Measurements from ENCODE around the gene ACOT8. TPM values are rescaled to one million over a fixed set of nuclear protein-coding genes. Genes with fewer than 3 reads are reported as not detected.
"Not testable (repeated sequence)": the region's sequence is repeated elsewhere in the genome, so short reads cannot be mapped to it uniquely, and the experiment has no call there.

The ACOT8 gene
- total RNA-seq, 1 experiment from 2014 or later = 37.9 TPM

- Mint-ChIP-seq H3K27ac (ENCODE audit: unreplicated experiment) (peak within 1 kb of the TSS; percentile 67), H3K9me3 (ENCODE audit: low read depth, unreplicated experiment) (no peaks in the 10 kb centered on the region), H3K27me3 (ENCODE audit: unreplicated experiment) (no peaks in the 10 kb centered on the region), H3K4me3 (ENCODE audit: low read depth, unreplicated experiment) (peak within 1 kb of the TSS; percentile 86), H3K36me3 (ENCODE audit: insufficient read depth, unreplicated experiment) (peaks cover 31% of the 10 kb centered on the region), H3K4me1 (ENCODE audit: low read depth, unreplicated experiment) (peaks cover 8% of the 10 kb centered on the region)
- no peak for TF ChIP-seq CTCF (IDR thresholded peaks at IDR 0.05; ENCODE audit: unreplicated experiment)
- no TSS peak for BruUV-seq (replicated peaks)
- DNase-seq = peak; percentile 86
- intact Hi-C loops (cut with micrococcal nuclease; ENCODE audit: unreplicated experiment) = no loop called here
- CTCF ChIA-PET = interaction anchor here (1.1 to 1.5 kb wide), 2 partner anchors 8 to 9 kb away, joined by 3 to 4 read pairs; no protein-coding TSS in a partner anchor
Observed at GRCh38 chr20:45833030-45833882, 23.9 kb downstream of the ACOT8 start, which contains the start of gene SNX21. Gene SNX21, plus strand, starts transcription at chr20:45833799. Its CDS starts 121 bp downstream, at chr20:45833920.

GRCh38 chr20:45832619-45833018 is 24.6 kb downstream of the ACOT8 start:
- no peak for DNase-seq
- H3K27ac Mint-ChIP-seq (ENCODE audit: unreplicated experiment) = no peak overlapping the region
- no peaks in the 10 kb centered on the region for H3K9me3 Mint-ChIP-seq (ENCODE audit: low read depth, unreplicated experiment)
- CTCF ChIA-PET = no interaction called here
- peak overlapping the region; percentile 86 for H3K4me3 Mint-ChIP-seq (ENCODE audit: low read depth, unreplicated experiment)
- TF ChIP-seq CTCF (IDR thresholded peaks at IDR 0.05; ENCODE audit: unreplicated experiment) = no peak
- peaks cover 8% of the 10 kb centered on the region for H3K4me1 Mint-ChIP-seq (ENCODE audit: low read depth, unreplicated experiment)
- intact Hi-C loops (cut with micrococcal nuclease; ENCODE audit: unreplicated experiment) = no loop called here
- no peaks in the 10 kb centered on the region for H3K27me3 Mint-ChIP-seq (ENCODE audit: unreplicated experiment)
- H3K36me3 Mint-ChIP-seq (ENCODE audit: insufficient read depth, unreplicated experiment) = peaks cover 31% of the 10 kb centered on the region
- no TSS peak for BruUV-seq (replicated peaks)

GRCh38 chr20:45829673-45830106 is 27.5 kb downstream of the ACOT8 start:
- BruUV-seq (replicated peaks) = not testable (repeated sequence)

GRCh38 chr20:45828589-45828988 is 28.6 kb downstream of the ACOT8 start:
- TF ChIP-seq CTCF (IDR thresholded peaks at IDR 0.05; ENCODE audit: unreplicated experiment) = no peak
- CTCF ChIA-PET = no interaction called here
- intact Hi-C loops (cut with micrococcal nuclease; ENCODE audit: unreplicated experiment) = no loop called here
- Mint-ChIP-seq H3K27ac (ENCODE audit: unreplicated experiment) (no peak overlapping the region), H3K4me1 (ENCODE audit: low read depth, unreplicated experiment) (peaks cover 21% of the 10 kb centered on the region), H3K4me3 (ENCODE audit: low read depth, unreplicated experiment) (no peak overlapping the region), H3K27me3 (ENCODE audit: unreplicated experiment) (peaks cover 18% of the 10 kb centered on the region), H3K36me3 (ENCODE audit: insufficient read depth, unreplicated experiment) (peaks cover 16% of the 10 kb centered on the region), H3K9me3 (ENCODE audit: low read depth, unreplicated experiment) (no peaks in the 10 kb centered on the region)
- BruUV-seq (replicated peaks) = no TSS peak
- no peak for DNase-seq

More at GRCh38 chr20:45829673-45830106, 27.5 kb downstream of the ACOT8 start:
- DNase-seq; intact Hi-C loops (cut with micrococcal nuclease; ENCODE audit: unreplicated experiment); H3K4me3 Mint-ChIP-seq (ENCODE audit: low read depth, unreplicated experiment); H3K27me3 Mint-ChIP-seq (ENCODE audit: unreplicated experiment); H3K9me3 Mint-ChIP-seq (ENCODE audit: low read depth, unreplicated experiment); H3K27ac Mint-ChIP-seq (ENCODE audit: unreplicated experiment): not testable (repeated sequence)
- H3K36me3 Mint-ChIP-seq (ENCODE audit: insufficient read depth, unreplicated experiment) = peaks cover 21% of the 10 kb centered on the region
- CTCF ChIA-PET = interaction anchor here (0.7 kb wide), 1 partner anchor 411 kb away, joined by 4 read pairs; no protein-coding TSS in a partner anchor
- peaks cover 11% of the 10 kb centered on the region for H3K4me1 Mint-ChIP-seq (ENCODE audit: low read depth, unreplicated experiment)

- peaks cover 23% of the 10 kb centered on the region for H3K4me1 Mint-ChIP-seq (ENCODE audit: low read depth, unreplicated experiment)
- CTCF ChIA-PET = no interaction called here
- no peak for DNase-seq
- intact Hi-C loops (cut with micrococcal nuclease; ENCODE audit: unreplicated experiment) = no loop called here
- no TSS peak for BruUV-seq (replicated peaks)
- H3K4me3 Mint-ChIP-seq (ENCODE audit: low read depth, unreplicated experiment) = no peak overlapping the region
- H3K27me3 Mint-ChIP-seq (ENCODE audit: unreplicated experiment) = peaks cover 27% of the 10 kb centered on the region
- peaks cover 10% of the 10 kb centered on the region for H3K36me3 Mint-ChIP-seq (ENCODE audit: insufficient read depth, unreplicated experiment)
- no peaks in the 10 kb centered on the region for H3K9me3 Mint-ChIP-seq (ENCODE audit: low read depth, unreplicated experiment)
- H3K27ac Mint-ChIP-seq (ENCODE audit: unreplicated experiment) = no peak overlapping the region
- no peak for TF ChIP-seq CTCF (IDR thresholded peaks at IDR 0.05; ENCODE audit: unreplicated experiment)
Observed at GRCh38 chr20:45827712-45828111, 29.5 kb downstream of the ACOT8 start.

All from Calu3 (cell line).